ENCODE data around the gene SLC38A5.

The SLC38A5 gene

DNA sequence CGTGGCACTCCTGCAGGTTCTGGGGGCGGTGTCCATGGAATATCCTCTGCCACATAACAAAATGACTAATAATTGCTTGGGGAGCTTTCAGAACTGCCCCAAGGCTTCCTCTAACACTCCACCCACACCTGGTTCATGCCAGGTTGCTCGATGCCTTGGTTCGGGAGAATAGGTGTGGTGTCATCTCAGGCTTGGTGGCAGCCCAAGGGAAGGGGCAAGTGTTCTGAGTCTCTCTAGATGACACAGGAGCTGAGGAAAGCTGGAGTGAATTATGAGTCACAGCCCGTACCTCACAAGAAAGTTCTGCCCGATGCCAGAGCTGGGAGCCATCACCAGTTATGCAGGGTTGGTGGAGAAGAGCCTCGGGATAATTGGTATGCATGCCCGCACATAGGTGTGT, 20.6 kb upstream of the SLC38A5 start:
- no peak for DNase-seq

- DNase-seq: no peak
These were observed 19.8 kb upstream of the SLC38A5 start for GRCh38 chrX:48489892-48490291.

DNA sequence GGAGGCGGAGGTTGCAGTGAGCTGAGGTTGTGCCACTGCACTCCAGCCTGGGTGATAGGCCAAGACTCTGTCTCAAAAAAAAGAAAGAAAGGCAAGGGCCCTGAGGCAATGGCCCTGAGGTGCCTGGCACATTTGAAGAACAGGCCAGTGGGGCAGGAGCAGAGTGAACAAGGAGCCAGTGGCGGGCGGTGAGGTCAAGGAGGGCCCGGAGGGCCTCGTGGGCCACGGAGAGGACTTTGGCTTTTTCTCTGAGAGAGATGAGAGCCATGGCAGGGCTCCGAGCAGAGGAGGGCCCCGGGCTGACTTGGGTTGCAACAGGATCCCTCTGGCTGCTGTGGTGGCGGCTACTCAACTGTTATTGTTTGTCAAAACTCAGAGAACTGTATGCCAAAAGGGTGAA, 19.2 kb upstream of the SLC38A5 start:
- DNase-seq: no peak

DNA sequence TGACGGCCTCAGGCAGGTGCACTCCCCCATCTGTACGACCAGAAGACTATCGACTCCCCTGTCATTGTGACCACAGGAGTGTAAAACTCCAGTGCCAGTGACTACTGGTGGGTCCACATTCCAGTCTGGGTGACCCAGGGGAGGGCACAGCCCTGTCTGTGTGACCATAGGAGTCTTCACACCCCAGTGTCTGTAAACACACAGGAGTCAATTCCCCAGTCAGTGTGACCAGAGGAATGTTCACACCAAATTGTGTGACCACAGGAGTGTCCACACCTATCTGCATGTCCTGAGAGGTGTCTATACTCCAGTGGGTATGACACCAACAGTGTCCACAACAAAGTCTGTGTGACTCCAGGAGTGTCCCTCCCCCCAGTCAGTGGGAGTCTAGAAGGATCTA, 18.0 kb upstream of the SLC38A5 start:
- no peak for DNase-seq

GRCh38 chrX:48487362-48487798, 17.3 kb upstream of the SLC38A5 start:
- DNase-seq: no peak

GRCh38 chrX:48482526-48482925, 12.5 kb upstream of the SLC38A5 start:
- no peak for DNase-seq

DNA sequence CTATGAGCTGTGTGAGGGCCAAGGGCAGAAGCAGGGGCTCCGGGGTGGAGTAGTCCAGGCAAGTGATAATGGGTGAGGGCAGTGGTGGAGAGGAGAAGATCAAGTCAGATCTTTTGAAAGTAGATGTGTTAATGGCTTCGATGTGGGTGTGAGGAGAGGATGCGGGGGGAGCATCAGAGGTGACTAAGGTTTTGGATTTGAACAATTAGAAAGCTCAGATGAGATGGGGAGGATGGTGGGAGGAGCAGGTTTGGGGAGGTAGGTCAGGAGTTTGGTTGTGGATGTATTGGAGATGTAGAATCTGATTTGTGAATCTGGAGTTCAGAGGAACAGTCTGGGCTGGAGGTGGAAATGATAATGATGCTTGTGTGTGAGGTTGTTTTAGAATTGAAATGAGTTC, 10.5 kb upstream of the SLC38A5 start:
- no peak for DNase-seq

DNA sequence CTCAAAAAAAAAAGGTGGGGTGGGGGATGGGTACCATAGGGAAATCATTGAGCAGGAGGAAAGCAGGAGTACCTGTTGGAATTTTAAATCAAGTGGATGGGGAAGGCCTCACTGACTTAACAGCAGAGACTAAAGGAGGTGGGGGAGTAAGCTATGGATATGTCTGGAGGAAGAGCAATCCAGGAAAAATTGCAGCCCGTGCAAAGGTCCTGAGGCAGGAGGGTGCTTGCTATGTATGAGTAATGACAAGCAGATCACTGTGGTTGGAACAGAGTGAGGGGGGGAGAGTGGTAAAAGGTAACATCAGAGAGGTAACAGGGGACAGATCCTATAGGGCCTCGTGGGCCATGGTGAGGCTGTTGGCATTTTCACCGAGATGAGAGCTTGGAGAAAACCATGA, 10.1 kb upstream of the SLC38A5 start:
- no peak for DNase-seq

- no peak for DNase-seq
These were observed 8.7 kb upstream of the SLC38A5 start for GRCh38 chrX:48478806-48479205.

GRCh38 chrX:48477960-48478755, 8.1 kb upstream of the SLC38A5 start:
- DNase-seq: no peak

DNA sequence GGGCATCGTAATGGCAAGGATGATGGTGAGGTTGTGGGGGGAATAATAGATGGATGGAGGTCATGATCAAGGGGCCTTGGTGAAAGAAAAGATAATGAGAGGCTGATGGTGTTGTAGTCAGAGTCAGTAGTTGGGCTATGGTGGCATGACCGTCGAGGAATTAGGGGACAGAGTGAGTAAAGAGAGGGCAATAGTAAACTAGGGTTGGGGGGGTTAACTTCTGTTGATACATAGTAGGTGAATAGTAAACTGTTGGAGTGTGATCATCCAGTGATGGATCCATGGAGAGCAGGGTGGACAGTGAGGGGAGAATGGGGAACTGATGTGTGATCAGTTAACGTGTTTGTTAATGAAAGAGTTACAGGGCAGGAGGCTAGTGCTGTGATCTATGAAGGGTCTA, 6.9 kb upstream of the SLC38A5 start:
- DNase-seq: no peak

- peak; percentile 81 to 88 for DNase-seq
These were observed 5.9 kb upstream of the SLC38A5 start, which contains the start of gene FTSJ1 for GRCh38 chrX:48475774-48476577. Gene FTSJ1, plus strand, starts transcription at chrX:48476199. Its CDS starts 1,849 bp downstream, at chrX:48478048.

DNA sequence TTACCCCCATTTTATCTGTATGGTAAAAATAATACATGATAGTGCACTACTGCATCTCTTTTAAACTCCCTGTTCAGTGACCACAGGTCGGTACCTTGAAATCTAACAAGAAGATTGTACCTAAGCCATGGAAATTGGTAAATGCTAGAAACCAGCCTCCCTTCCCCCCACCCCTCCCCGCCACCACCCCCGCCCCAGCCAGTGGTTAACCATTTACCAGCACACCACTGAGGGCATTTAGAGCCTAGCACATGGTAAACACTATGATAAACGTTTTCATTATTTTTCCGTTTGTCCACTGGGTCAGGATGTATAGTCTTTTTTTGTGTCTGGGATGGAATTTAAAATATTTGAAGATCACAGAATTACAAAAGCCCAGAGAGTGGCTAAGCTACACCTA, 5.2 kb upstream of the SLC38A5 start:
- DNase-seq: no peak

- no peak for DNase-seq
These were observed 4.5 kb upstream of the SLC38A5 start for GRCh38 chrX:48474581-48474980.

DNA sequence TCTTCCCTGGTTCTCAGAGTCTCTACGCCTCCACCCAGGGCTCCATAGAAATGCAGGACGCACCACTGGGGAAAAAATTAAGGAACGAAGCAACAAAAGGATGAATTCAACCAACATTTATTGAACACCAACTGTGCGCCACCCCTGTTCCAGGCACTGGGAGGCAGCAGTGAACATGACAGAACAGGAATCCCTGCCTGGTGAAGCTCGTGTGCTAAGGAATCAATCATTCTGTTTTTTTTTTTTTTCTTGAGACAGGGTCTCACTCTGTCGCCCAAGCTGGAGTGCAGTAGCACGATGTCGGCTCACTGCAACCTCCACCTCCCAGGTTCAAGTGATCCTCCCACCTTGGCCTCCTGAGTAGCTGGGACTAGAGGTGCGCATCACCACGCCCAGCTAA, 4.1 kb upstream of the SLC38A5 start:
- no peak for DNase-seq

- DNase-seq: no peak
These were observed 3.6 kb upstream of the SLC38A5 start for GRCh38 chrX:48473704-48473990.

DNA sequence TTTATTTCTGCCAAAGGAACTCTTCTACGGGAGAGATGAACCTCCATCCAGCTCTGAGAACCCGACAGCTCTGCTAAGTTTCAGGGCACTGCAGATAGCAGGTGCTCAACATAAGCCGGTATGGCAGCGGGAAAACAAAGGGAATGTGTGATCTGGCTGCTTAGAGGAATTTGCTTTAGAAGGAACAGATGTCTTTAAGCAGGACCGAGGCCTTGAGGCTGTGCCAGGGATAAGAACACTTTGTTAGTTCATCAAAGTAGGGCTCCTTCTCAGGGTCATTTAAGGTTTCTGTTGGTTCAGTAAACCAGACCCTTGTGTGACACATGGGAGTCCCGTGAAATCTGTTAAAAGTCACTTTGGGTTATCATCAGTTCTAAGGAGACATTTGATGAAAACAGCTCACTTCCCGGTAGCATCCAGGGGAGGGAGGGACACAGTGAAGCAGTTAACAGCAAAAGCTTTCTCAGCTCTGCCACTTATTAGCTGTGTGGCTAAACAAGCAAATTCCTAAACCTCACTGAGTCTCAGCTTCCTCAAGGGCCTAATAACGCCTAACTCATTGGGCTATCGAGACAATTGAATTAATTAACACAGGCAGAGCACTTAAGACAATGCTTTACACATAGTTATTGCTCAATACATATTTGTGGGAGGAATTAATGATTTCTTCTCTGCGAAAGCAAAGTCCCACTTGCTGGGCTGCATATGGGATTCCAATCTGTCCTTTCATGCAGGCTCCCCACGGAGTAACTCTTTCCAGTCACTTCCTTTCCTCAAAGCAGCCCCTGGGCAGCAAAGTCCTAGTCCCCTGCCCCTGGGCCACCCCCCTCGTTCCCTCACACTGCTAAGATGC, 3.0 kb upstream of the SLC38A5 start:
- no peak for DNase-seq

DNA sequence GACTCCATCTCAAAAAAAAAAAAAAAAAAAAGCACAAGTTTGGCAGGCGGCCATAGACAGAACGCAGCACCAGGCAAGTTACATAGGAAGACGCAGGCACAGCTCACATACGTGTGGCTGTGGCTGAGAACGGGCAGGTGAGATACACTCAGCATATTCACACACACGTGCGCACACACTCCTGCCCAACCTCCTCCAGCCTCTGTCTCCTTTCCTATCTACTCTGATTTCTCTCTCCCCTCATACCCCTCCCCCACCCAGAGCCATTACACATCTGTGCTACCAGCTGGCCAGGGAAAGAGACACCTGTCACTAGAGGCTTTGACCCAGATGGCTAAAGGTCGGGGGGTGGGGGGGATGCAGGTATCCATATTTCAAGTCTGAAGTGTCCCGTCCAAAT, 2.2 kb upstream of the SLC38A5 start:
- no peak for DNase-seq

GRCh38 chrX:48471504-48471903, 1.4 kb upstream of the SLC38A5 start:
- DNase-seq: no peak

- no peak for DNase-seq
These were observed 716 bp upstream of the SLC38A5 start for GRCh38 chrX:48470833-48471118.

DNA sequence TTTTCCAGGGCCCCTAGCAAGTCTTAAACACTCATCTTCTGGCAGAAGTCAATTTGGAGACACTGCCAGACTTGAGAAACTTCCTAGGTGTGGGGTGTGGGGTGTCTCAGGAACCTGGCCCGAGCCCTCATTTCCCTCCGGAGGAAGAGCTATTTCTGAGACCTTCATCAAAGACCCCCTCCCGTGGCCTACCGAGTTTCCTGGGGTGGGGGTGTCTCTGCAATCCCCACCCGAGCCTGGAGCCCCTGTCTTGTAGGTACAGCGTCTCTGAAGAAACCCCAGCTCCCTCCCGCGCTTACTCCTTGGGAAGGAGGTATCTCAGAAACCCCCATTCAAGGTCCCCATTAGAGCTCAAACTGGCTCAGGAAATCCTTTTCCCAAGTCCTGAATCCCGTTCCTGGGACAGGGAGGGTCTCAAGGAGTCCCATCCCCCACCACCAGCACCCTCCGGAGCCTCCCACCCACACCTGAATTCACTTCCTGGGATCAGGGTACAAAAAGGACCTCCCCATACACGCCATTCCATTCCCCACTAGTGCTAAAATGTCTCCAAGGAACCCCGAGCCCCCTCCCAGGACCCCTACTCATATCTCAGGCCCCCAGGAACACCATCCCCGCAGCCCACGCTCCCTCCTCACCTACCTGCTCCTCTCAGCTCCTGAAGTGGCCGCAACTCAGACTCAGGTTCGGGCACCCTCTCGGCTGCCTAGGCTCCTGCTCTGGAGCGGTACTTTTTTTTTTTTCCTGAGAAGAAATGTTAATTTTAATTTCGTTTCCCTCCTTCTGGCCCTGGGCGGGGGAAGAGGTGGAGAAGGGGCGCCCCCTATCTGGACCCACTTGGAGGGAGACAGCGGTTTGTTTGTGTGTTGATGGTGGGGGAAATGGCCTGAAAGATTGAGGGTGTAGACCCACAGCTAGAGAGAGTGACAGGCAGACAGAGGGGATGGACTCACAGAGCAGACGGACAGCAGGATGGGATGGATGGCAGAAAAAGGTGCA, 1.1 kb downstream of the SLC38A5 start:
- DNase-seq: no peak

GRCh38 chrX:48468247-48468671, 1.8 kb downstream of the SLC38A5 start:
- DNase-seq: no peak

Measured in NCI-H2081 (cell line).